Activated naive CD4-positive, alpha-beta T cell (primary cell): ENCODE results near the gene XAB2.
"Not testable (repeated sequence)": the region's sequence is repeated elsewhere in the genome, so short reads cannot be mapped to it uniquely, and the experiment has no call there.

Experiments used
- DNase-seq, 4 experiments: peaks; one replicate each; lab custom pipeline; 2025; lab: John Stamatoyannopoulos, UW

Gene XAB2

DNA sequence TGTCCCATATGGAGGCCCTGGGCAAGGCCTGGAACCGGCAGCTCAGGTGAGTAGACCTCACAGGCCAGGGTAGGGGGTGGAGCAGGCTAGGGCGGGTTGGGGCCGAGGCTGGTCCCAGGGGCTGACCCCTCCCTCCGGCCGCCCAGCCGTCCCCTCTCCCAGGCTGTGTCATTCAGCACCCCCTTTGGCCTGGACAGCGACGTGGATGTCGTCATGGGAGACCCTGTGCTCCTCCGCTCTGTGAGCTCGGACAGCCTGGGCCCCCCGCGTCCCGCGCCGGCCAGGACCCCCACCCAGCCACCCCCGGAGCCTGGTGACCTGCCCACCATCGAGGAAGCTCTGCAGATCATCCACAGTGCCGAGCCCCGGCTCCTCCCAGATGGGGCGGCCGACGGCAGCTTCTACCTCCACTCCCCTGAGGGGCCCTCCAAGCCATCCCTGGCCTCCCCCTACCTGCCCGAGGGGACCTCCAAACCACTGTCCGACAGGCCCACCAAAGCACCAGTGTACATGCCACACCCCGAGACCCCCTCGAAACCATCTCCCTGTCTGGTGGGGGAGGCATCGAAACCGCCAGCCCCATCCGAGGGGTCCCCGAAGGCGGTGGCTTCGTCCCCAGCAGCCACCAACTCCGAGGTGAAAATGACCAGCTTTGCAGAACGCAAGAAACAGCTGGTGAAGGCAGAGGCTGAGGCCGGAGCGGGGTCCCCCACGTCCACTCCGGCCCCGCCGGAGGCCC is 17.6 kb downstream of the XAB2 start:
- no peak for DNase-seq

DNA sequence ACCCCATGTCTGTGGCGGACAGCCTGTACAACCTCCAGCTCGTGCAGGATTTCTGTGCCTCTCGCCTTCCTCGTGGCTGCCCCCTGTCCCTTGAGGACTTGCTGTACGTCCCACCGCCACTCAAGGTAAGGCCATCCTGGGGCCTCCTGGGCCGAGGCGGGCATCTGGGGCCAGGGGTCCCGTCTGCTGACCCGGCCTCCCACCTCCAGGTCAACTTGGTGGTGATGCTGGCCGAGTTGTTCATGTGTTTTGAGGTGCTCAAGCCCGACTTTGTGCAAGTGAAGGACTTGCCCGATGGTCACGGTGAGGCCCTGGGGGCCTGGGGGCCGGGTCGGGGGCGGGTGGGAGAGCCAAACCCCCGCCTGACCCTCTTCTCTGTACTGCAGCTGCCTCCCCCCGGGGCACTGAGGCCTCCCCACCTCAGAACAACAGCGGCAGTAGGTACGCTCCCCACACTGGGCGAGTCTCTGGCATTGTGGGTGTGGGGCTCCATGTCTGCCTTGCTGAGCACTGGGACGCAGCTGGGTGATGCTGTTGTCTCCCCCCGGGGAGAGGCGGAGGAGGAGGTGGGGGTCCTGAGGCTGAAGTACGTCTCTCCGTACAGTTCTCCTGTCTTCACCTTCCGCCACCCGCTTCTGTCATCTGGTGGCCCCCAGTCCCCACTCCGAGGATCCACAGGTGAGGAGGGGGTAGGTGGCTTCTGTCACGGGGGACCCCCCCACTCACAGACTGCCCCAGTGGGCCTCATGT is 18.7 kb downstream of the XAB2 start:
- DNase-seq = no peak

DNA sequence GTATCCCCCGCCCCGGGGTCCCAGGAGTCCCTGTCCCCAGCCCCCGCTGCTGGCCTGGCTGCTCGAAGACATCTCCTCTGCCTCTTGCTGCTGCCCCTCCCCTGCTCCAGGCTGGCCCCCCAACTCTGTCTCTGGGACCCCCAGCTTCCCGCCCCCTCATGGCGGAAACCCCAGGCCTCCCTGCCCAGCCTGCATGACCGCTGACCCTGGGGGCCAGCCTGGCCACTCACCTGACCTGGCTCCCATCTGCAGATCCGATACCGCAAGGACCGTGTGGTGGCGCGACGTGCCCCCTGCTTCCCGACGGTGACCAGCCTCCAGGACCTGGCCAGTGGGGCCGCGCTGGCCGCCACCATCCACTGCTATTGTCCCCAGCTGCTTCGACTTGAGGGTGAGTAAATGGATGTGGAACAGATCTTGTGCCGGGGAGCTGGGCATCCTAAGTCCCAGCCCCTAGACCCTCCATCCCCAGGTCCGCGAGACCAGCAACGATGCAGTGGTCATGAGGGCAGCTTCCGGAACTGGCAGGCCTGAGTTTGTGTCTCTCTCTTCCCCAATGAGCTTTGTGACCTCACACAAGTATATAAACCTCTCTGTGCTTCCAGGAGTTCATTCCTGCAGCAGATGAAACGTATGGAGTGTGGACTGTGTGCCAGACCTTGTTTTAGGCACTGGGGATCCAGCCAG is 21.3 kb downstream of the XAB2 start:
- no peak for DNase-seq

DNA sequence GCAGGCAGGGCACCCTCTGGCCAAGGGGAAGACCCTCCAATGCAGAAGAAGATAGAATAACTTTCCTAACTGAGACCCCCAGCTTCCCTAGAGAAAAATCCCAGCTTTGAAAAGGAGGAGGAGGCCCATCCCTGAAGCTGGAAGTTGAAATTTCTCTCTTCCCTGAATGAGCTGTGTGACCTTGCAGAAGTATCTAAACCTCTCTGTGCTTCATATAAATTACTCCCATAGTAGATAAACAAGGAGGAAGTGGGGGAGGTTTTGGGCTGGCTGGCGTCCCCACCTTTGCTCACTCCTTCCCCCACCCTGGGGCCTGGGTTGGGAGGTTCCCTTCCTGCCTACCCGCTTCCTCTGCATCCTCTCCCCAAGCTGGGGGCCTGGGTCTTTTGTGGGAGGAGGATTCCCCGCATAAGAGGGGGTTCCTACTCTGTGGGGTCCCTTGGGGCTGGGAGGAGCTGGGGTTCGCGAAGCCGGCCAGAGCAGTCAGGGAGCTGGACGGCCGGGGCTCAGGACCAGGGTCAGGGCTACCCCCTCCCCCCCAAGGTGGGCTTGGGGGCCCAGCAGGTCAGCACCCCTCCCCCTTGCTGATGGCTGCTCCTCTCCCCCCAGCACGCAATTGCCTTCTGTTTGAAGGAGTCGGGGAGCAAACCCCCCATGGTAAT is 22.0 kb downstream of the XAB2 start:
- no peak for DNase-seq

DNA sequence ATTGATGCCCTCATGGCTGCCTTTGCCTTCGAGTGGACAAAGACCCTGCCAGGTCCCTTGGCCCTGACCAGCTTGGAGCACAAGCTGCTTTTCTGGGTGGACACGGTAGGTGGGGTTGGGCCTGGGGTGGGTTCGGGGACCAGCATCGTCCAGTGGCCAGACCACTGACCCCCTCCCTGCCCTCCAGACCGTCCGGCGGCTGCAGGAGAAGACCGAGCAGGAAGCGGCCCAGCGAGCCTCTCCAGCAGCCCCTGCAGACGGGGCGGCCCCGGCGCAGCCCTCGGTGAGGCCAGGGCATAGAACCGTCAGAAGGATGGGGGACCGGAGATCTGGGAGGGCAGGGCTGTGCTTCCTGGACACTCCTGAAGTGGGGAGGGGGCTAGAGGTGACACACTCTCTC is 23.1 kb downstream of the XAB2 start:
- DNase-seq = no peak

DNA sequence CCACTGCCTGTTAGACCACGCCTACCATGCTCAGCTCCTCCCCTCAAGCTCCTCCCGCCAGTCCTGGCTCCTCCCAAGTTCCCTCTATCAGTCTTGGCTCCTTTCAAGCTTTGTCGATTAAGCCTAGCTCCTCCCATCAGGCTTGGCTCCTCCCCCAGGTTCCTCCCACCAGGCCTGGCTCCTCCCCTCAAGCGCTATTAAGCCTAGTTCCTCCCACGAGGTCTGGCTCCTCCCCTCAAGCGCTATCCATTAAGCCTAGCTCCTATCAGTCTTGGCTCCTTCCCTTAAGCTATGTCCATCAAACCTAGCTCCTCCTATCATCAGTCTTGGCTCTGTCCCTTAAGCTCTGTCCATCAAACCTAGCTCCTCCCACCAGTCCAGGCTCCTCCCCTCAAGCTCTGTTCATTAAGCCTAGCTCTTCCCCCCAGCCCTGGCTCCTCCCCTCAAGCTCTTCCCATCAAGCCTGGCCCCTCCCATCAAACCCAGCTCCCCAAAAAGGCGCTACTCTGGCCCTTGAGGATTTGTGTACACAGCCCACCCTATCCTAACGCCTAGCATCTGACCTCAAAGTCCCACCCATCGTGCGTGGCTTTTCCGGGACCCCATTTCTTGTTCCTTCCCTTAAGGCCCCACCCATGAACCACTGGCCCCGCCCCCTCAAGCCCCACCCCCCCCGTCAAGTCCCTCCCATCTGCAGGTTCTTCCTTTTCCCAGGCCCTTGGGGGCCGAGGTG is 23.7 kb downstream of the XAB2 start:
- no peak for DNase-seq

DNA sequence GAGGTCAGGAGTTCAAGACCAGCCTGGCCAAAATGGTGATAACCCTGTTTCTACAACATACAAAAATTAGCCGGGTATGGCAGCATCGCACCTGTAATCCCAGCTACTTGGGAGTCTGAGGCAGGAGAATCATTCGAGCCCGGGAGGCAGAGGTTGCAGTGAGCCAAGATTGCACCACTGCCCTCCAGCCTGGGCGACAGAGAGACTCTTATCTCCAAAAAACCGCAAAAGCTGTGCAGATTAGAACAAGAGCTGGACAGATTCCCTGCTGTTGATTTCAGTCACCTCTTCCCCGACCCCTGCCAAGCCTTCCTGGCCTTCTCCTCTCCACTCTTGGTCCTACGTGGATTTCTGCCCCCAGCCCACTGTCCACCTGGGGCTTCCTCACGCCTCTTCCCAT is 25.4 kb downstream of the XAB2 start:
- no peak for DNase-seq

DNA sequence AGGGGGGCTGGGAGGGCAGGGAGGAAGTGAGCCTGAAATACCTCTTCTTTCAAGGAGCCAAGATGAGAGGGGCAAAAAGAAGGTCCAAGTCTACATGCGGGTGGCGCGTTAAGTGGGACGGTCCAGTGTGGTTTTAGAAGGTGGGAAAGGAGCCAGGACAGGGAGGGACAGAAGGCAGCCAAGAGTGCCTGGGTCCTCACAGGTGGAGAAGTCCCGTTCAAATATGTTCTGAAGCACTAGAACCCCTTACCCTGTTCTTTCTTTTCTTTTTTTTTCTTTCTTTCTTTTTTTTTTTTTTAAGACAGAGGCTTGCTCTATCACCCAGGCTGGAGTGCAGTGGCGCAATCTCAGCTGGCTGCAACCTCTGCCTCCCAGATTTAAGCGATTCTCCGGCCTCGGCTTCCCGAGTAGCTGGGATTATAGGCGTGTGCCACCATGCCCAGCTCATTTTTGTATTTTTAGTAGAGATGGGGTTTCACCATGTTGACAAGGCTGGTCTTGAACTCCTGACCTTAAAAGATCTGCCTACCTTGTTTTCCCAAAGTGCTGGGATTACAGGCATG is 26.3 kb downstream of the XAB2 start:
- no peak for DNase-seq

DNA sequence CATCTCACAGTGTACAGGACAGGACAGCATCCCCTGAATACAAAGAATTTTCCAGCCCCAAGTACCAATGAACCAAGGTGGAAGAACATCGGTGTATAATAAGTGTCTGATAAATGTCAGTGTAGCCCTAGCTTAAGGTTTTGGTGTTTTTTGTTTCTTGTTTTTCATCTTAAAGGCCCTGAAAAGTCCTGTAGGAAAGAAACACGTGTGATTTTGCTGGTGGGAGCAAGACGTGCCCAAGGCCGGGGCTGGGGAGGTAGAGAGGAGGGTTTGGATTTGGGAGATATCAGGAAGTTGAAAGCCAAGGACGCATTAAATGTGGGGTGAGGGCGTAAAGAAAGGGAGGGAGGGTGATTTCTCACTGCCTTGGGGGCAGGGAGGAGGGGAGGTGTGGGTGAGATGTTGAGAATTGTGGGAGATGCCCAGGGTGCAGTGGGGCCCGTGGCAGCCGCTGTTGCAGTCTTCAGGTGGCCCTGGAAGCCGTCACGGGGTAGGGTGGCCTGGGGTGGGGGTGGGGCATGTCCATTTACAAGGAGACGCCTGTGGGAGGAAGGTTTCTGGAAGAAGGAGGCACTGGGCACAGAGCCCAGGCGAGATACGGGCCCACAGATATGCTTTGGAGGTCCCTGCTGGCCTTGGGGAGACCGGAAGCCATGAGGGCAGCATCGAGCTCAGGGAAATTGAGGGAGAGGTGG is 27.0 kb downstream of the XAB2 start:
- DNase-seq = no peak

DNA sequence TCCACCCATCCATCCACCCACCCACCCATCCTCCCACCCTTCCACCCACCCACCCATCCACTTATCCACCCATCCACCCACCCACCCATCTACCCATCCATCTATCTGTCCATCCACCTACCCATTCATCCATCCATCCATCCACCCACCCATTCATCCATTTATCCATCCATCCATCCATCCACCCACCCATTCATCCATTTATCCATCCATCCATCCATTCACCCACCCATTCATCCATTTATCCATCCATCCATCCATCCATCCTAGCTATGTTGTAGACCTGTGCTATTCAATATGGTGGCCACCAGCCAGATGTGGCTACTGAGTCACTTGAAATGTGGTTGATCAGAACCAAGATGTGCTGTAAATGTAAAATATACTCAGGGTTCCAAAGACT is 28.6 kb downstream of the XAB2 start:
- no peak for DNase-seq

DNA sequence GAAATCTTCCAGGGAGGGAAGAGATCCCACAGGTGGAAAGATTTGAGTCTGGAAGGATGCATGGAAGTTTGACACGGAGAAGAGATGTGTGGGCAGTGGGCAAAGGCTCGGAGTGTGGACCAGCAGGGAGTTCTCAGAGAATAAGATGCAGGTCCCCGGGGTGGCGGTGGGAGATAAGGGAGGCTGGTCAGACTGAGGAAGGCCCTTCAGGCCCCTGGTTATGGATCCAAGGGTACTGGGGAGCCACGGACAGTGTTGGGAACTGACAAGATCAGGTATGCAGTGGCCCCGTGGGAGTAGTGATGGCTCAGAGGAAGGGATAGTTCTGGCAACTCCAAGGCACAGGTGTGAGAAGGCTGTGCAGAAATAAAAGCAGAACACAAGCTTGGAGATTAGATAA is 31.2 kb downstream of the XAB2 start:
- no peak for DNase-seq

DNA sequence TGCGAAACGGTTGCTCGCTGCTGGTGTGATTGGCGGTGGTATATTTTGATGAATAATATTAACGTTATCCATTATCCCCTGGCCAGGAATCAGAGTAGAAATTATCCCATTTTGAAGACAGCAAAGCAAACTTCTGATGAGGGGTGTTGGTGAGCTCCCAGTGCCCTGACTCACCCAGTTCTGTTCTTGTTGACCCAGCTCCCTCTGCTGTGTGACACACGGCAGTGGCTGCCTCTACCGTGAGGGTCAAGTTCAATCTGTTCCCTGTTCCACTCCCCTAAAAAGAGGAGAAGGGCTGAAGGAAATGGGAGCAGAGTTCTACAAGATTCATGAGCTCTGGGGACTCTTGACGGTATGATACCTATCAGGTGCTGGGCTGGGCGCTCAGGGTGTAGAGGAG is 31.7 kb downstream of the XAB2 start:
- DNase-seq = no peak

DNA sequence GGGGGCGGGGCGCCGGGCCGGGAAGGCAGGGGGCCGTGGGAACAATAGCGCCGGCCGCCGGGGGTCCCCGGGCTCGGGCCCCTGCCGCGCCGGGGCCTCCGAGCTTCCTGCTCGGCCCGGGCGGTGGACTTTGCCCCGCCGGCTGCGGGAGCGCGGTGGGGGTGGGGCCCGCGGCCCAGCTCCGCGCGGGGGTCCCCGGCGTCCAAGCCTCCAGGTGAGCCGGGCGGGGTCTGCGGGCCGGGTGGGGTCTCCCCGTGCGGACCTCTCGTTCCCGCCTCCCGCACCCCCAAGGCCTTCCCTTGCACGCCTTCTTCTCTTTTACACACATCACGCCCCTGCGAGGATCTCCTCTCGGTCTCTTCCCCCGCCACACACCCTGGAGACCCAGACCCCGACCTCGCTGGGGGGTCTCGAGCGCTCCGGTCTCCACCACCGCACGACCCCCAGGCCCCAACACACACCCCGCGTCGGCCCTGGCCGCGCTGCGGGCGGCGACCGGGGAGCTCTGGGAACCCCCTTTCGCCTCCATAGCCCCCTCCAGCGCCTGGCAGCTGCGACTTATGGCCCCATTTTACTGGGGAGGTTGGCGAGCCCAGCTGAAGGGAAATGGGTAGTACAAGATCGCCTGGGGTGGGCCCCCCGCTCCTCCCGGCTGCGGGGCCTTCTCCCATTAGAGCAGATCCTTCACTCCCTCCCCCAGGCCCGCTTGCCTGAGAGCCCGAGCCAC is 33.0 kb downstream of the XAB2 start:
- DNase-seq = no peak

DNA sequence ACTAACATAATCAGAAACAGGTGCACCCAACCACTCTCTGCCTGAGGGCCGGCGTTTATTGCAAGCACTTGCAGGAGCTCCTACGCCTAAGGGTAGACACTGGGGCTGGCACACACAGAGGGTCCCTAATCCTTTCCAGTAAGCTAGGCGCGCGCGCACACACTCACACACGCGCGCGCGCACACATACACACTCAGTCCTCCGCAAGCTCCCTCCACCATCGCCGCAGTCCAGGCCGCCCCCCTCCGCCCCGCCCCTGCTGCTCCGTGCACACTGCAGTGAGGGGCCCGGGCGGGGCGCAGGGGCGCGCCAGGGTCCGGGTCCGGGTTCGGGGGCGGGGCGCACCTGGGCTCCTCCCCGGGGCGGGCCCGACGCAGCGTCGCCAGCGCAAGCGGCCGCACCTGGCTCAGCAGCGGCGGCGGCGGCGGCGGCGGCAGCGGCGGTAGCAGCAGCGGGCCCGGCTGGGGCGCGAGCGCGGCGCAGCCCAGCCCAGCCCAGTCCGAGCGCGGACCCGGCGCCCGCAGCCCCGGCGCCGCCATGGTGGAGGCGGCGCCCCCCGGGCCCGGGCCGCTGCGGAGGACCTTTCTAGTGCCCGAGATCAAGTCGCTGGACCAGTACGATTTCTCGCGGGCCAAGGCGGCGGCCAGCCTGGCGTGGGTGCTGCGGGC is 33.7 kb downstream of the XAB2 start, which contains the start of gene CAMSAP3:
Gene CAMSAP3, plus strand, starts transcription at position 398 of the 668 bp plus-strand sequence. Its CDS starts 140 bp downstream, at position 538.
- DNase-seq = peak in 1 of 4 experiments; percentile 26

DNA sequence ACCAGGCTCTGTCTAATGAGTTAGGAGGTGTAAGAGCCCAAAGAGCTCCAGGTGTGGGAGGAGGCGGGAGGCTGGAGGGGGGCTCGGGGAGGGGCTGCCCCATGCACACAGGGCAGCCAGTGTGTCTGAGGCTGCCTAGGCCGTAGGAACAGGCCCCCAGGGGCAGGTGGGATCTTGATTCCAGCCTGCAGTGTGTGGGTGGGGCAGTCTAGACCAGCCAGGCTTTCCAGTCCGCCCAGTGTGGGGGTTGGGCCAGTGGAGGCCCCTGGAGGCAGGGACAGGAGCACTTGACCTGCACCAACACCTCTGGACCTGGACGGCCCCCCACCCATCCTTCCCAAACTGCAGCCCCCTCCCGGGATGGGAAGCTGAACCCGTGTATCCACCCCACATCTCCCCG is 39.1 kb downstream of the XAB2 start:
- DNase-seq = no peak

DNA sequence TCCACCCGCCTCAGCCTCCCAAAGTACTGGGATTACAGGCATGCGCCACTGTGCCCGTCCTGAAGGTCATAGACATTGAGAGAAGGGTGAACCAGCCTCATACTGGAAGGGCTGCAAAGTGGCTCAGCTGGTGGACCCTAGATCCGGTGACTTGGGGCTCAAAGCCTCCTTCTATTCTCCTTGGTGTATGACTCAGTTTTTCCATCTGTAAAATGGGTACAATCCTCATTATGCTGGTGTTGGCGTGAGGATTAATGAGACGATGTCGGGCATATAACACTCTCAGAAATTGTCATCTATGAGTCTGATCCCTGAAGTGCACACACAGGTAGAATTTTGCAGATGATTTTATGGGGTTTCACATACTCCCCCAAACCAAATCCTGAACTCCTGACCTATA is 39.5 kb downstream of the XAB2 start:
- no peak for DNase-seq

DNA sequence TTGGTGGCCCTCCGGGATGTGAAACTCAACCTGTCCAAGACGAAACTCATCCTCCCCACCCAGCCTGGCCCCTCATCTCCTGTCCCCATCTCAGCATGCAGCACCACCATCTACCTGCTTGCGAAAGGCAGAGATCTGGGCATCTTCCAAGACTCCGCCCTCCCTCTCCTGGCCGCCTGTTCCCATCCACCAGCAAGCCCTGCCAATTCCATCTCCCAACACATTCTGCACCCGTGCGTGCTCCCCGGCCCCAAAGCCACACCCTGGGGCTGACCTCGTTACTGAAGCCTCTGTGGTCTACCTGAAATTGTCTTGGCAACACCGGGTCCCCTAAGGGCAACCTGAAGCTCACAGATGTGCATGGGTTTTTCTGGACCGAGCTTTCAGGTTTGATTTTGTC is 46.9 kb downstream of the XAB2 start:
- DNase-seq = no peak

DNA sequence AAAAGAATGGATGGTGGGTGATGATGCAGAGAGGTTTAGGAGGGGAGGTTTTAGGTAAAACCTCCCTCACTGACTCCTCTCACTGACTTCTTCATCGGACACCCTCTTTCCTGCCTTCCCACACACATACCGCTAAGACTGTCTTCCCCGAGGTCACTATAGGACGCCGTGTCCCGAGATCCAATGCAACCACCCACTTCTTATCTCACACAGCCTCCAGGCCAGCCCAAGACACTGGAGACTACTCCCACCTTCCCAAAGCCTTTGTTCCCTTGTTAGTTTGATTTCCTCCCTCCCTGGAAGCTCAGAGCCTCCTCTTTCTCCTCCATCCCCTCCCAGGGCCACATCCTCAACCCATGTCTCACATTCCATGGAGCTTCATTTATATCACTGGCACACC is 50.2 kb downstream of the XAB2 start:
- DNase-seq = no peak

DNA sequence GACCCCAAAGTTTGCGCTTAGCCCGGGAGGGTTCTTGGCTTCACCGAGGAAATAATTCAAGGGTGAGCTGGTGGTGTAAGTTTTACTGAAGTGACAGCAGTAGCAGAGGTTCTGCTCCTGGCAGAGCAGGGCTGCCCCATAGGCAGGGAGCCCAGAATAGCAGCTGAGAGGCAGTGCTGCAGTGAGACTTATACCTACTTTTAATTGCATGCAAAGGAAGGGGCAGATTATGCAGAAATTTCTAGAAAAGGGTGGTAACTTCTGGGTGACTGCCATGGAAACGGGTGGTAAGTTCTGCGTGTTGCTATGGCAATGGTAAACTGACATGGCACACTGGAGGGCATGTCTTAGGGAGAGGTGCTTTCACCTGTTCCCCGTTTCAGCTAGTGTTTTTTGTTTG is 51.2 kb downstream of the XAB2 start:
- no peak for DNase-seq

DNA sequence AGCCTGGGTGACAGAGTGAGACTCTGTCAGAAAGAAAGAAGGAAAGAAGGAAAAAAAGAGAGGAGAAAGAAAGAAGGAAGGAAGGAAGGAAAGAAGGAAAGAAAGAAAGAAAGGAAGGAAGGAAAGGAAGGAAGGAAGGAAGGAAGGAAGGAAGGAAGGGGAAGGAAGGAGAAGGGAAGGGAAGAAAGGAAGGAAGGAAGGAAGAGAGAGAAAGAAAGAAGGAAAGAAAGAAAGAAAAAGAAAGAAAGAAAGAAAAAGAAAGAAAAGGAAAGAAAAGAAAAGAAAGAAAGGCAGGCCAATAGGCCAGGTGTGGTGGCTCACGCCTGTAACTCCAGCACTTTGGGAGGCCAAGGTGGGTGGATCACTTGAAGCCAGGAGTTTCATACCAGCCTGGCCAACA is 51.9 kb downstream of the XAB2 start:
- DNase-seq = not testable (repeated sequence)
